Activated naive CD4-positive, alpha-beta T cell treated with anti-CD3 and anti-CD28 coated beads, Interleukin-2, amount 10 ng/mL, durations not matched to agents 7 days and 5 days (primary cell): ENCODE results near the gene SLC36A3.

ENCODE experiments used
- CTCF ChIA-PET: fragments of 350-600 bp; sonication (Branson Sonifier 250); formaldehyde crosslinking; loops from one replicate; lab custom pipeline; 2021; ENCODE audit warnings: antibody characterized with exemption; lab: Charles Lee
- DNase-seq: peaks from one replicate; pipeline ENCODE4 v3.0.0-alpha.2; 2020
- H3K27ac Mint-ChIP-seq: one replicate; pipeline ENCODE4 v1.8.0; 2021; ENCODE audit warnings: mild to moderate bottlenecking, moderate library complexity, mixed read lengths
- H3K27me3 Mint-ChIP-seq: one replicate; pipeline ENCODE4 v1.8.0; 2021; ENCODE audit warnings: mild to moderate bottlenecking, mixed read lengths
- H3K36me3 Mint-ChIP-seq: one replicate; pipeline ENCODE4 v1.8.0; 2021; ENCODE audit warnings: mixed read lengths
- H3K4me1 Mint-ChIP-seq: one replicate; pipeline ENCODE4 v1.8.0; 2021; ENCODE audit warnings: mixed read lengths
- H3K4me3 Mint-ChIP-seq: one replicate; pipeline ENCODE4 v1.8.0; 2021; ENCODE audit warnings: mild to moderate bottlenecking, moderate library complexity, mixed read lengths
- H3K9me3 Mint-ChIP-seq: one replicate; pipeline ENCODE4 v1.8.0; 2021; ENCODE audit warnings: mixed read lengths

The SLC36A3 gene

DNA sequence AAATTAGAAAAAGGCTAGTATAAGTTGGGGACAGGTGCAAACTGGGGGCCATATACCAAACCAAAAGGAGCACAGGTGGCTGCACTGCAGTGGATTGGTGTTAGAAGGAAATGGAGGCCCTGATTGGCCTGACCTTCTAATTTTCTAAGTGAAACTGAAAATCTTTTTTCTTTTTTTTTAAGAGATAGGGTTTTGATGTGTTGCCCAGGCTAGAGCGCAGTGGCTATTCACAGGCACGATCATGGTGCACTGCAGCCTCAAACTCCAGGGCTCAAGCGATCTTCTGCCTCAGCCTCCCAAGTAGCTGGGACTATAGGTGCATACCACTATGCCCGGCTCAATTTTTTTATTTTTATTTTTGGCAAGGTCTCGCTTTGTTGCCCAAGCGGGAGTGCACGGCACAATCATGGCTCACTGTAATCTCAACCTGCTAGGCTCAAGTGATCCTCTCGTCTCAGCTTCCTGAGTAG is 69.9 kb downstream of the SLC36A3 start:
- CTCF ChIA-PET = interaction anchor here (1.1 to 1.2 kb wide), 2 partner anchors 10 to 20 kb away, joined by 4 read pairs; partner anchors contain the start of gene CCDC69
- no peak overlapping the region for H3K27ac Mint-ChIP-seq
- H3K9me3 Mint-ChIP-seq = no peaks in the 10 kb centered on the region

GRCh38 chr5:151231359-151231758 is 72.2 kb downstream of the SLC36A3 start:
- Mint-ChIP-seq H3K4me1 (peaks cover 17% of the 10 kb centered on the region), H3K27ac (no peak overlapping the region)

More for the DNA sequence above, 69.9 kb downstream of the SLC36A3 start:
- H3K4me3 Mint-ChIP-seq = no peak overlapping the region
- H3K4me1 Mint-ChIP-seq = peaks cover 17% of the 10 kb centered on the region
- peaks cover 4% of the 10 kb centered on the region for H3K27me3 Mint-ChIP-seq
- H3K36me3 Mint-ChIP-seq = no peaks in the 10 kb centered on the region
- DNase-seq = no peak

DNA sequence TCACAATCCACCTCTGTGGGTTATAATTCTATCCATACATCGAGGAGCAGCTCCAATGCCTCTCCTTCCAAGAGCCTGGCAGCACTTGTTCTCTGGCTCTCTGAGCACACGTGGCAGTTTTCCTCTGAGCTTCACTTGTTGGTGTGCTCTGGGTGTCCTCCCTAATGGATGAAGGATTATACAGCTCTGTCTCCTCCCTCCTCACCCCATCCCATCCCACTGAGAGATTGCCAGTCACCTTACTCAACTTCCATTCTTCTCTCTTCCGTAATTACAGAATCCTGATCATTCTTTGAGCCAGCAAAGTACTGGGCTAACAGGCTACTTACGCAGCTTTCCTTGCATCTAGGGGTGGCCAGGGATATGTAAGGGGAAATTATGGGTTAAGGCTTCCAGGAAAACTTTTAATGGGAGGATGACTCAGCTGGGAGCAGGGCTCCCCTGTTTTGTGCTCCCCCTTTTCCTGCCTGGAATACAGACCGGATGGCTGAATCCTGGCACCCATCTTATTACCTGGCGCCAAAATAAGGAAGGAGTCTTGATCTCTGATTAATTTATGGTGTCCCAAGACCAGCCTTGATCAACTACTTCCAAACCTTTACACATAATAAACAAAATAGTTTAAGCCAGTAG is 73.4 kb downstream of the SLC36A3 start:
- no peak overlapping the region for H3K4me3 Mint-ChIP-seq
- H3K4me1 Mint-ChIP-seq = peaks cover 15% of the 10 kb centered on the region
- no peak for DNase-seq
- CTCF ChIA-PET = interaction anchor here (1.2 kb wide), 1 partner anchor 104 kb away, joined by 6 read pairs; no protein-coding TSS in a partner anchor
- H3K36me3 Mint-ChIP-seq = no peaks in the 10 kb centered on the region
- H3K9me3 Mint-ChIP-seq = no peaks in the 10 kb centered on the region
- H3K27me3 Mint-ChIP-seq = peaks cover 4% of the 10 kb centered on the region
- H3K27ac Mint-ChIP-seq = peak overlapping the region; percentile 58

More at GRCh38 chr5:151231359-151231758, 72.2 kb downstream of the SLC36A3 start:
- no peak for DNase-seq
- Mint-ChIP-seq H3K9me3 (no peaks in the 10 kb centered on the region), H3K27me3 (peaks cover 4% of the 10 kb centered on the region), H3K36me3 (no peaks in the 10 kb centered on the region), H3K4me3 (no peak overlapping the region)
- CTCF ChIA-PET = no interaction called here

GRCh38 chr5:151228986-151229385 is 74.6 kb downstream of the SLC36A3 start:
- Mint-ChIP-seq H3K4me1 (peaks cover 15% of the 10 kb centered on the region), H3K36me3 (no peaks in the 10 kb centered on the region), H3K4me3 (no peak overlapping the region), H3K9me3 (no peaks in the 10 kb centered on the region), H3K27me3 (peaks cover 4% of the 10 kb centered on the region), H3K27ac (no peak overlapping the region)
- DNase-seq = no peak
- CTCF ChIA-PET = interaction anchor here (1.2 kb wide), 2 partner anchors 103 to 113 kb away, joined by 3 to 6 read pairs; no protein-coding TSS in a partner anchor

- no peak for DNase-seq
- Mint-ChIP-seq H3K4me3 (no peak overlapping the region), H3K9me3 (no peaks in the 10 kb centered on the region), H3K27me3 (peaks cover 4% of the 10 kb centered on the region), H3K36me3 (peaks cover under 1% of the 10 kb centered on the region), H3K27ac (no peak overlapping the region), H3K4me1 (peaks cover 17% of the 10 kb centered on the region)
- CTCF ChIA-PET = interaction anchor here (1.2 kb wide), 2 partner anchors 63 to 112 kb away, joined by 3 to 5 read pairs; no protein-coding TSS in a partner anchor
Measured at GRCh38 chr5:151227918-151228447, 75.6 kb downstream of the SLC36A3 start.
